Measurements from ENCODE around the gene FDCSP. TPM values are rescaled to one million over a fixed set of nuclear protein-coding genes. Genes with fewer than 3 reads are reported as not detected.

The FDCSP gene
- total RNA-seq, 1 experiment from 2014 or later = not detected

DNA sequence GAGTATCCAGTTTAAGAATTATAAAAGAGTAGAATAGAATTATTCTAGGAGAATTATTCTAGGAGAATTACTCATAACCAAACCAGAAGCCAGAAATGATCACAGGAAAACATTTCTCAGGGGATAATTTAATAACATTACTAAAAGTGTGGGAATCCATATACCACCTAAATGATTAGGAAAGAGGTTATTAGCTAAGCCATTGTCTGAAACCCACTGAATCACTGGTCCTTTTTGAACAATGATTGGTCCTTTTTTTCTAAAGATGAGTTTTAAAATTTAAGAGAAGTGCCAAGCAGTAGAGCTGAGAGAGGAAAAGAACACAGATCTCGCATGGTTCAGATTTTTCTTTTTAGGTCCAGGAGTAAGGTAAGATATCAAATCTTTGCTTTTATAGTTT is 30.5 kb upstream of the FDCSP start, which contains the start of gene ODAM:
Gene ODAM, plus strand, starts transcription at position 301 of the 400 bp plus-strand sequence. CDS start 819 bp downstream, outside the sequence.
- Histone ChIP-seq H3K9me3 (no peaks in the 10 kb centered on the region), H3K4me3 (ENCODE audit: low read depth, low read length) (no peak within 1 kb of the TSS), H3K36me3 (ENCODE audit: control insufficient read depth, insufficient read depth, low read length) (no peaks in the 10 kb centered on the region), H3K4me1 (peaks cover 24% of the 10 kb centered on the region), H3K27me3 (replicated peaks; ENCODE audit: control insufficient read depth, insufficient read depth, low read length) (no peaks in the 10 kb centered on the region)
- H3K36me3 Mint-ChIP-seq (ENCODE audit: insufficient read depth, unreplicated experiment) = no peaks in the 10 kb centered on the region
- H3K27ac Mint-ChIP-seq (ENCODE audit: unreplicated experiment) = no peak within 1 kb of the TSS
- ChIA-PET POLR2A (no interaction called here), CTCF (no interaction called here)
- no peak for DNase-seq
- peaks cover 12% of the 10 kb centered on the region for H3K4me1 Mint-ChIP-seq (ENCODE audit: low read depth, unreplicated experiment)
- H3K9me3 Mint-ChIP-seq (ENCODE audit: unreplicated experiment) = peaks cover 11% of the 10 kb centered on the region
- intact Hi-C loops (cut with micrococcal nuclease; ENCODE audit: unreplicated experiment) = no loop called here
- H3K27me3 Mint-ChIP-seq (ENCODE audit: insufficient read depth, unreplicated experiment) = no peaks in the 10 kb centered on the region
- no peak for TF ChIP-seq CTCF (IDR thresholded peaks at IDR 0.05; ENCODE audit: insufficient read depth in 1 of 2, low read depth in 1 of 2, low read length in 1 of 2, severe bottlenecking in 1 of 2, unreplicated experiment in 1 of 2)
- no peak within 1 kb of the TSS for H3K4me3 Mint-ChIP-seq (ENCODE audit: unreplicated experiment)
- BruUV-seq (replicated peaks) = no TSS peak

DNA sequence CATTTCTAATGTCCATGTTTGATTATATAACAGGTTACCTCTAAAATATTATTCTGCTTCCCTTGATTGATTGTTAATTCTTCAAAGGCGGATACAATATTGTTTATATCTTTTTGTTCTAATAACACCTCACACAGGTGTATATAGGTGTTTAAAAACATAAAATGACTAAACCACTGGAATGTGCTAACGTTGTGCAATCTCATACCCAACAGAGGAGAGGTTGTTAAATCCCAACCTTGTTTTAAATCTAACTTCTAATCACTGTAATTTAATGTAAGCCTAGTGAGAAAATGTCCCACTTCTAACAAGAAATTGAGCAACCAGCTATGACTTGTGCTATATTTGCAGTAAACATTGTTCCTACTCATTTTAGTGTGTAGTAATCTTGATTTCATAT is 29.1 kb upstream of the FDCSP start:
- Mint-ChIP-seq H3K4me3 (ENCODE audit: unreplicated experiment) (no peak overlapping the region), H3K27me3 (ENCODE audit: insufficient read depth, unreplicated experiment) (no peaks in the 10 kb centered on the region), H3K9me3 (ENCODE audit: unreplicated experiment) (no peaks in the 10 kb centered on the region), H3K36me3 (ENCODE audit: insufficient read depth, unreplicated experiment) (no peaks in the 10 kb centered on the region), H3K27ac (ENCODE audit: unreplicated experiment) (no peak overlapping the region), H3K4me1 (ENCODE audit: low read depth, unreplicated experiment) (peaks cover 12% of the 10 kb centered on the region)
- POLR2A ChIA-PET = no interaction called here
- intact Hi-C loops (cut with micrococcal nuclease; ENCODE audit: unreplicated experiment) = no loop called here
- H3K36me3 ChIP-seq (ENCODE audit: control insufficient read depth, insufficient read depth, low read length) = no peaks in the 10 kb centered on the region
- CTCF ChIA-PET = no interaction called here
- TF ChIP-seq CTCF (IDR thresholded peaks at IDR 0.05; ENCODE audit: insufficient read depth in 1 of 2, low read depth in 1 of 2, low read length in 1 of 2, severe bottlenecking in 1 of 2, unreplicated experiment in 1 of 2) = no peak
- no peaks in the 10 kb centered on the region for H3K9me3 ChIP-seq
- H3K27me3 ChIP-seq (replicated peaks; ENCODE audit: control insufficient read depth, insufficient read depth, low read length) = no peaks in the 10 kb centered on the region
- no peak overlapping the region for H3K4me3 ChIP-seq (ENCODE audit: low read depth, low read length)
- no TSS peak for BruUV-seq (replicated peaks)
- peaks cover 24% of the 10 kb centered on the region for H3K4me1 ChIP-seq
- DNase-seq = no peak

DNA sequence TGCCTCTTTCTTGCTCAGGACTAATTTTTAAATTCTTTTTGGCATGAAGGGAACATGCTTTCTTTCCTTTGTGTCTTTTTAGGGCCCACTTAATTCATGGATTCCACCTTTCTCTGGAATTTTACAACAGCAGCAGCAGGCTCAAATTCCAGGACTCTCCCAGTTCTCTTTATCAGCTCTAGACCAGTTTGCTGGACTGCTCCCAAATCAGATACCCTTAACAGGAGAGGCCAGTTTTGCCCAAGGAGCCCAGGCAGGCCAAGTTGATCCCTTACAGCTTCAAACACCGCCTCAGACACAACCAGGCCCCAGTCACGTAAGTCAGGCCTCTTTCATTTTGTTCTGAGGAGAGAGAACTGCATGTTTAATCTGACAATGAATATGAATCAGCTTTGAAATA is 28.1 kb upstream of the FDCSP start:
- H3K27ac Mint-ChIP-seq (ENCODE audit: unreplicated experiment) = peak overlapping the region; percentile 43
- no TSS peak for BruUV-seq (replicated peaks)

More for the DNA sequence above, 28.1 kb upstream of the FDCSP start:
- no peaks in the 10 kb centered on the region for H3K36me3 Mint-ChIP-seq (ENCODE audit: insufficient read depth, unreplicated experiment)
- no peaks in the 10 kb centered on the region for H3K27me3 Mint-ChIP-seq (ENCODE audit: insufficient read depth, unreplicated experiment)
- CTCF ChIA-PET = interaction anchor here (1.2 kb wide), 1 partner anchor 14 kb away, joined by 3 read pairs; no protein-coding TSS in a partner anchor
- POLR2A ChIA-PET = no interaction called here
- H3K9me3 ChIP-seq = no peaks in the 10 kb centered on the region
- no peaks in the 10 kb centered on the region for H3K27me3 ChIP-seq (replicated peaks; ENCODE audit: control insufficient read depth, insufficient read depth, low read length)
- H3K4me3 Mint-ChIP-seq (ENCODE audit: unreplicated experiment) = no peak overlapping the region
- H3K9me3 Mint-ChIP-seq (ENCODE audit: unreplicated experiment) = no peaks in the 10 kb centered on the region
- TF ChIP-seq CTCF (IDR thresholded peaks at IDR 0.05; ENCODE audit: insufficient read depth in 1 of 2, low read depth in 1 of 2, low read length in 1 of 2, severe bottlenecking in 1 of 2, unreplicated experiment in 1 of 2) = no peak
- peaks cover 12% of the 10 kb centered on the region for H3K4me1 Mint-ChIP-seq (ENCODE audit: low read depth, unreplicated experiment)
- peaks cover 24% of the 10 kb centered on the region for H3K4me1 ChIP-seq
- intact Hi-C loops (cut with micrococcal nuclease; ENCODE audit: unreplicated experiment) = no loop called here
- DNase-seq = peak; percentile 29 to 43
- H3K36me3 ChIP-seq (ENCODE audit: control insufficient read depth, insufficient read depth, low read length) = no peaks in the 10 kb centered on the region
- H3K4me3 ChIP-seq (ENCODE audit: low read depth, low read length) = no peak overlapping the region
